Breast epithelium (tissue), 3 donors: ENCODE data around the gene SLC2A13.

Experiments used
- POLR2A ChIP-seq: fragments of 450-650 bp; IDR thresholded peaks from one replicate; pipeline ENCODE4 v1.6.1; 2016; ENCODE audit warnings: antibody characterized with exemption, mild to moderate bottlenecking, moderate library complexity
- TF ChIP-seq, protein P1 (sequence below), 3 donors: fragments of 450-650 bp; IDR thresholded peaks; one replicate each; pipeline ENCODE4 v1.5.1; 2016 to 2017; ENCODE audit warnings: antibody characterized with exemption in 3 of 3, mild to moderate bottlenecking in 3 of 3, moderate library complexity in 3 of 3

DNA sequence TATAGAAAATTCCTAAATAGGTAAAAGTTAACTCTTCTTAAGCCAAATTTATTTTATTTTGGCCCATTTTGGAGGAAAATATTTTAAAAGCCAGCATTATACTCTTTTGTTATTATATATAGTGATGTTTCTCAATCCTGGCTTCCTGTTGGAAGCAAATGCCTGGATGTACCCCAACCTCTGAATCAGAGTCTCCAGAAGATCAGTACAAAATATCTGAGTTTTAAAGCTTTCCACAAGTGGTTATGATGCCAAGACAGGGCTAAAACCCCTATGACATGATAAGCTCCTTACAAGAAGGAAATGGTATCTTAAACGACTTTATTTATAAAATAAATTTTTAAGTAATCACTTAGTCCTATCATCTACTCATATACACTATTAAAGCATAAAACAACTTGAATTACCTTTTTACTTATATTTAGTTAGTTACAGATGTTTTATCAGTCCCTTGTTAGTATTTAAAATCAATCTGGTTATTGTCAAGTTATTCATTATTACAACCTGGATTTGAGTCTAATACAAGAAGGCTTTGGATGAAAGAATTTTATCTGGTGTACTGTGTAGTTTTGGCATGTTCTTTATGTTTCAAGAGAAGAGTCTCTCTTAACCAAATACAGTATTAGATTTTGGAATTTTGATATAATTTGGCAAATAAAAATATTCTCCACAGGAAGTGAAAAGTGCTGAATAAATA, 238.1 kb downstream of the SLC2A13 start:
- TF ChIP-seq, protein P1, sequence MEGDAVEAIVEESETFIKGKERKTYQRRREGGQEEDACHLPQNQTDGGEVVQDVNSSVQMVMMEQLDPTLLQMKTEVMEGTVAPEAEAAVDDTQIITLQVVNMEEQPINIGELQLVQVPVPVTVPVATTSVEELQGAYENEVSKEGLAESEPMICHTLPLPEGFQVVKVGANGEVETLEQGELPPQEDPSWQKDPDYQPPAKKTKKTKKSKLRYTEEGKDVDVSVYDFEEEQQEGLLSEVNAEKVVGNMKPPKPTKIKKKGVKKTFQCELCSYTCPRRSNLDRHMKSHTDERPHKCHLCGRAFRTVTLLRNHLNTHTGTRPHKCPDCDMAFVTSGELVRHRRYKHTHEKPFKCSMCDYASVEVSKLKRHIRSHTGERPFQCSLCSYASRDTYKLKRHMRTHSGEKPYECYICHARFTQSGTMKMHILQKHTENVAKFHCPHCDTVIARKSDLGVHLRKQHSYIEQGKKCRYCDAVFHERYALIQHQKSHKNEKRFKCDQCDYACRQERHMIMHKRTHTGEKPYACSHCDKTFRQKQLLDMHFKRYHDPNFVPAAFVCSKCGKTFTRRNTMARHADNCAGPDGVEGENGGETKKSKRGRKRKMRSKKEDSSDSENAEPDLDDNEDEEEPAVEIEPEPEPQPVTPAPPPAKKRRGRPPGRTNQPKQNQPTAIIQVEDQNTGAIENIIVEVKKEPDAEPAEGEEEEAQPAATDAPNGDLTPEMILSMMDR (IDR thresholded peaks at IDR 0.05) = no peak
- no peak for TF ChIP-seq POLR2A
